ENCODE measurements around the gene VEGFA. TPM values are rescaled to one million over a fixed set of nuclear protein-coding genes. Genes with fewer than 3 reads are reported as not detected.

The VEGFA gene
- polyA plus RNA-seq, 1 donor from 2014 or later = 7.3 TPM

GRCh38 chr6:43722920-43723545 lies 47.0 kb upstream of the VEGFA start:
- Histone ChIP-seq H3K27ac (ENCODE audit: low read length) (no peak overlapping the region), H3K4me3 (ENCODE audit: low read length) (no peak overlapping the region), H2AFZ (ENCODE audit: low read depth, low read length) (no peak overlapping the region), H3K27me3 (ENCODE audit: insufficient read depth, low read depth, low read length) (no peaks in the 10 kb centered on the region), H3K79me2 (replicated peaks; ENCODE audit: insufficient read depth, low read length) (no peaks in the 10 kb centered on the region), H3K9me2 (ENCODE audit: insufficient read depth, low read length) (no peaks in the 10 kb centered on the region), H4K20me1 (ENCODE audit: insufficient read depth) (no peaks in the 10 kb centered on the region), H3K36me3 (ENCODE audit: insufficient read depth, low read length) (no peaks in the 10 kb centered on the region), H3K4me2 (ENCODE audit: low read length) (no peak overlapping the region), H3K9me3 (ENCODE audit: low read length) (no peaks in the 10 kb centered on the region), H3K9ac (ENCODE audit: low read length) (no peak overlapping the region), H3F3A (ENCODE audit: insufficient read depth, low read length, poor library complexity, severe bottlenecking) (no peaks in the 10 kb centered on the region)
- no peak for TF ChIP-seq EZH2 (IDR thresholded peaks at IDR 0.05; ENCODE audit: borderline replicate concordance, insufficient read depth, low read length, poor library complexity, severe bottlenecking)

GRCh38 chr6:43723737-43724295 lies 46.2 kb upstream of the VEGFA start:
- Histone ChIP-seq H3K9ac (ENCODE audit: low read length) (no peak overlapping the region), H2AFZ (ENCODE audit: low read depth, low read length) (no peak overlapping the region), H3K4me2 (ENCODE audit: low read length) (no peak overlapping the region), H3K9me3 (ENCODE audit: low read length) (no peaks in the 10 kb centered on the region), H4K20me1 (ENCODE audit: insufficient read depth) (no peaks in the 10 kb centered on the region), H3K27ac (ENCODE audit: low read length) (no peak overlapping the region), H3K27me3 (ENCODE audit: insufficient read depth, low read depth, low read length) (no peaks in the 10 kb centered on the region), H3K9me2 (ENCODE audit: insufficient read depth, low read length) (no peaks in the 10 kb centered on the region), H3F3A (ENCODE audit: insufficient read depth, low read length, poor library complexity, severe bottlenecking) (no peaks in the 10 kb centered on the region), H3K36me3 (ENCODE audit: insufficient read depth, low read length) (no peaks in the 10 kb centered on the region), H3K4me3 (ENCODE audit: low read length) (no peak overlapping the region), H3K79me2 (replicated peaks; ENCODE audit: insufficient read depth, low read length) (no peaks in the 10 kb centered on the region)
- no peak for TF ChIP-seq SMC3 (conservative IDR thresholded peaks at IDR 0.05; ENCODE audit: poor library complexity)
- no peak for TF ChIP-seq EZH2 (IDR thresholded peaks at IDR 0.05; ENCODE audit: borderline replicate concordance, insufficient read depth, low read length, poor library complexity, severe bottlenecking)
- TF ChIP-seq EP300 (conservative IDR thresholded peaks at IDR 0.05; ENCODE audit: poor library complexity, severe bottlenecking) = no peak
- TF ChIP-seq, protein P1, sequence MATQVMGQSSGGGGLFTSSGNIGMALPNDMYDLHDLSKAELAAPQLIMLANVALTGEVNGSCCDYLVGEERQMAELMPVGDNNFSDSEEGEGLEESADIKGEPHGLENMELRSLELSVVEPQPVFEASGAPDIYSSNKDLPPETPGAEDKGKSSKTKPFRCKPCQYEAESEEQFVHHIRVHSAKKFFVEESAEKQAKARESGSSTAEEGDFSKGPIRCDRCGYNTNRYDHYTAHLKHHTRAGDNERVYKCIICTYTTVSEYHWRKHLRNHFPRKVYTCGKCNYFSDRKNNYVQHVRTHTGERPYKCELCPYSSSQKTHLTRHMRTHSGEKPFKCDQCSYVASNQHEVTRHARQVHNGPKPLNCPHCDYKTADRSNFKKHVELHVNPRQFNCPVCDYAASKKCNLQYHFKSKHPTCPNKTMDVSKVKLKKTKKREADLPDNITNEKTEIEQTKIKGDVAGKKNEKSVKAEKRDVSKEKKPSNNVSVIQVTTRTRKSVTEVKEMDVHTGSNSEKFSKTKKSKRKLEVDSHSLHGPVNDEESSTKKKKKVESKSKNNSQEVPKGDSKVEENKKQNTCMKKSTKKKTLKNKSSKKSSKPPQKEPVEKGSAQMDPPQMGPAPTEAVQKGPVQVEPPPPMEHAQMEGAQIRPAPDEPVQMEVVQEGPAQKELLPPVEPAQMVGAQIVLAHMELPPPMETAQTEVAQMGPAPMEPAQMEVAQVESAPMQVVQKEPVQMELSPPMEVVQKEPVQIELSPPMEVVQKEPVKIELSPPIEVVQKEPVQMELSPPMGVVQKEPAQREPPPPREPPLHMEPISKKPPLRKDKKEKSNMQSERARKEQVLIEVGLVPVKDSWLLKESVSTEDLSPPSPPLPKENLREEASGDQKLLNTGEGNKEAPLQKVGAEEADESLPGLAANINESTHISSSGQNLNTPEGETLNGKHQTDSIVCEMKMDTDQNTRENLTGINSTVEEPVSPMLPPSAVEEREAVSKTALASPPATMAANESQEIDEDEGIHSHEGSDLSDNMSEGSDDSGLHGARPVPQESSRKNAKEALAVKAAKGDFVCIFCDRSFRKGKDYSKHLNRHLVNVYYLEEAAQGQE (IDR thresholded peaks at IDR 0.05; ENCODE audit: borderline replicate concordance) = no peak
- no peak for TF ChIP-seq RAD21 (conservative IDR thresholded peaks at IDR 0.05)
- TF ChIP-seq POLR2AphosphoS5 (IDR thresholded peaks at IDR 0.05) = no peak
- TF ChIP-seq TAF1 (IDR thresholded peaks at IDR 0.05; ENCODE audit: low read depth) = no peak
- TF ChIP-seq MXI1 (conservative IDR thresholded peaks at IDR 0.05; ENCODE audit: poor library complexity, severe bottlenecking) = no peak
- TF ChIP-seq, protein P2, sequence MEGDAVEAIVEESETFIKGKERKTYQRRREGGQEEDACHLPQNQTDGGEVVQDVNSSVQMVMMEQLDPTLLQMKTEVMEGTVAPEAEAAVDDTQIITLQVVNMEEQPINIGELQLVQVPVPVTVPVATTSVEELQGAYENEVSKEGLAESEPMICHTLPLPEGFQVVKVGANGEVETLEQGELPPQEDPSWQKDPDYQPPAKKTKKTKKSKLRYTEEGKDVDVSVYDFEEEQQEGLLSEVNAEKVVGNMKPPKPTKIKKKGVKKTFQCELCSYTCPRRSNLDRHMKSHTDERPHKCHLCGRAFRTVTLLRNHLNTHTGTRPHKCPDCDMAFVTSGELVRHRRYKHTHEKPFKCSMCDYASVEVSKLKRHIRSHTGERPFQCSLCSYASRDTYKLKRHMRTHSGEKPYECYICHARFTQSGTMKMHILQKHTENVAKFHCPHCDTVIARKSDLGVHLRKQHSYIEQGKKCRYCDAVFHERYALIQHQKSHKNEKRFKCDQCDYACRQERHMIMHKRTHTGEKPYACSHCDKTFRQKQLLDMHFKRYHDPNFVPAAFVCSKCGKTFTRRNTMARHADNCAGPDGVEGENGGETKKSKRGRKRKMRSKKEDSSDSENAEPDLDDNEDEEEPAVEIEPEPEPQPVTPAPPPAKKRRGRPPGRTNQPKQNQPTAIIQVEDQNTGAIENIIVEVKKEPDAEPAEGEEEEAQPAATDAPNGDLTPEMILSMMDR (IDR thresholded peaks at IDR 0.05; ENCODE audit: poor library complexity, severe bottlenecking) = no peak

Measured in neural cell (in vitro differentiated cells).